B cell (primary cell): ENCODE data around the gene HBQ1. TPM values are rescaled to one million over a fixed set of nuclear protein-coding genes. Genes with fewer than 3 reads are reported as not detected.

Source experiments
- ATAC-seq: fragments of 200-7000 bp; cut with Tn5 transposase; one replicate; pipeline ENCODE4 v1.10.0; 2021; ENCODE audit warnings: low read depth, mild to moderate bottlenecking, moderate number of reproducible peaks, moderate library complexity
- CTCF ChIA-PET: fragments of 350-600 bp; sonication (Branson Sonifier 250); formaldehyde crosslinking; loops from one replicate; lab custom pipeline; 2021; ENCODE audit warnings: antibody characterized with exemption, inconsistent platforms; lab: Charles Lee
- POLR2A ChIA-PET: fragments of 350-600 bp; sonication (Branson Sonifier 250); formaldehyde crosslinking; loops from one replicate; lab custom pipeline; 2021; ENCODE audit warnings: antibody characterized with exemption; lab: Charles Lee
- DNase-seq: peaks from one replicate; pipeline ENCODE4 v3.0.0; 2013
- H2AFZ ChIP-seq: 2 replicates; pipeline ENCODE4 v1.6.1; 2012; ENCODE audit warnings: mild to moderate bottlenecking, low read depth, low read length; ENCODE audit not compliant: insufficient read depth, poor library complexity, severe bottlenecking
- H3K27ac ChIP-seq, 2 donors: 1 replicate in 1 of 2; 2 replicates in 1 of 2; pipeline ENCODE4 v1.5.1; 2012 to 2013; ENCODE audit warnings: low read length in 2 of 2, mild to moderate bottlenecking in 2 of 2, moderate library complexity in 1 of 2
- H3K27me3 ChIP-seq, 4 experiments: fragments of 200-600 bp in 1 of 4; sonication (generic) in 1 of 4; replicated peaks in 1 of 4; 1 replicate in 2 of 4; 2 replicates in 2 of 4; pipeline versions ENCODE4 v1.6.1 to v1.7.0; 2013 to 2016; ENCODE audit warnings: low read length in 3 of 4, mild to moderate bottlenecking in 2 of 4, mixed read lengths in 1 of 4, moderate library complexity in 1 of 4; ENCODE audit not compliant: insufficient read depth in 4 of 4, control insufficient read depth in 3 of 4; ENCODE audit errors: control extremely low read depth in 1 of 4
- H3K36me3 ChIP-seq, 2 experiments: replicated peaks in 1 of 2; 1 replicate in 1 of 2; 2 replicates in 1 of 2; pipeline versions ENCODE4 v1.6.1 to v1.7.1; 2013; ENCODE audit warnings: low read length in 1 of 2; ENCODE audit not compliant: insufficient read depth in 2 of 2, control insufficient read depth in 1 of 2; ENCODE audit errors: control extremely low read depth in 1 of 2, extremely low read depth in 1 of 2
- H3K4me1 ChIP-seq, 2 donors: fragments of 200-600 bp in 1 of 2; sonication (generic) in 1 of 2; 1 replicate in 1 of 2; 2 replicates in 1 of 2; pipeline versions ENCODE4 v1.5.1 to v1.6.1; 2013 to 2017; ENCODE audit warnings: low read length in 2 of 2; ENCODE audit not compliant: control insufficient read depth in 2 of 2, insufficient read depth in 2 of 2
- H3K4me2 ChIP-seq: replicated peaks from 2 replicates; pipeline ENCODE3; 2012; ENCODE audit warnings: mild to moderate bottlenecking, low read depth, low read length; ENCODE audit not compliant: poor library complexity, severe bottlenecking
- H3K4me3 ChIP-seq, 5 experiments: fragments of 200-600 bp in 1 of 5; sonication (generic) in 1 of 5; 1 replicate in 3 of 5; 2 replicates in 2 of 5; pipeline versions ENCODE4 v1.5.1 to v1.7.0; 2011 to 2016; ENCODE audit warnings: low read length in 4 of 5, mild to moderate bottlenecking in 4 of 5, low read depth in 2 of 5, control low read depth in 1 of 5, moderate library complexity in 1 of 5; ENCODE audit not compliant: insufficient read depth in 1 of 5; ENCODE audit errors: control extremely low read depth in 1 of 5, extremely low read depth in 1 of 5
- H3K79me2 ChIP-seq: fragments of 200-600 bp; sonication (generic); one replicate; pipeline ENCODE4 v1.6.0; 2016; ENCODE audit warnings: low read length; ENCODE audit not compliant: control insufficient read depth, insufficient read depth
- H3K9ac ChIP-seq: fragments of 200-600 bp; sonication (generic); 2 replicates; pipeline ENCODE4 v1.6.1; 2017; ENCODE audit warnings: mild to moderate bottlenecking, low read length, moderate library complexity
- H3K9me3 ChIP-seq, 3 donors: one replicate each; pipeline versions ENCODE4 v1.6.1 to v1.7.1; 2013; ENCODE audit warnings: low read length in 2 of 3; ENCODE audit not compliant: control insufficient read depth in 2 of 3, insufficient read depth in 1 of 3; ENCODE audit errors: control extremely low read depth in 1 of 3
- H4K20me1 ChIP-seq: 2 replicates; pipeline ENCODE4 v1.6.0; 2012; ENCODE audit warnings: mild to moderate bottlenecking, low read length; ENCODE audit not compliant: insufficient read depth, control insufficient read depth, poor library complexity, severe bottlenecking
- H3K27ac Mint-ChIP-seq: one replicate; pipeline ENCODE4 v1.8.0; 2021; ENCODE audit warnings: mixed read lengths
- H3K27me3 Mint-ChIP-seq: one replicate; pipeline ENCODE4 v1.8.0; 2021; ENCODE audit warnings: mixed read lengths
- H3K4me1 Mint-ChIP-seq: one replicate; pipeline ENCODE4 v1.8.0; 2021; ENCODE audit warnings: mixed read lengths
- H3K4me3 Mint-ChIP-seq: one replicate; pipeline ENCODE4 v1.8.0; 2021; ENCODE audit warnings: mixed read lengths
- H3K9me3 Mint-ChIP-seq: one replicate; pipeline ENCODE4 v1.8.0; 2022; ENCODE audit warnings: mixed read lengths; ENCODE audit not compliant: insufficient read depth
- EZH2 ChIP-seq: IDR thresholded peaks from 2 replicates; pipeline ENCODE4 v1.6.1; 2012; ENCODE audit warnings: borderline replicate concordance, low read depth, mild to moderate bottlenecking, moderate library complexity, low read length; ENCODE audit not compliant: insufficient read depth, poor library complexity, severe bottlenecking
- WGBS: methylation state at CpG from one replicate; pipeline ENCODE4 v1.1.5; 2013; ENCODE audit warnings: missing lambda C conversion rate; ENCODE audit not compliant: insufficient coverage; 5-methylcytosine and 5-hydroxymethylcytosine counted together
- intact Hi-C: fragments of 100-400 bp; cut with micrococcal nuclease; formaldehyde crosslinking; loops from one replicate; pipeline ENCODE4 v1.10.0; 2022
- polyA plus RNA-seq: library from polyadenylated mRNA; depleted of rRNA; stranded (reverse); fragments of >200 nt; gene quantifications from 2 replicates; pipeline ENCODE4 v1.2.3, GENCODE V29; 2012
- total RNA-seq, 2 donors: library from RNA; stranded (reverse); fragments of 120-200 nt in 1 of 2; gene quantifications; 1 replicate in 1 of 2; 2 replicates in 1 of 2; pipeline versions ENCODE4 v1.2.3 to v1.2.4, GENCODE V29; 2013 to 2022
- TF ChIP-seq, protein P1 (sequence below): fragments of 200-600 bp; IDR thresholded peaks from one replicate; pipeline ENCODE4 v1.8.0; 2022; ENCODE audit warnings: antibody characterized with exemption, mild to moderate bottlenecking

Gene HBQ1
- total and polyA plus RNA-seq, 2 donors (not counting 1 experiment from before 2014, with no cell fraction given), result not detected

DNA sequence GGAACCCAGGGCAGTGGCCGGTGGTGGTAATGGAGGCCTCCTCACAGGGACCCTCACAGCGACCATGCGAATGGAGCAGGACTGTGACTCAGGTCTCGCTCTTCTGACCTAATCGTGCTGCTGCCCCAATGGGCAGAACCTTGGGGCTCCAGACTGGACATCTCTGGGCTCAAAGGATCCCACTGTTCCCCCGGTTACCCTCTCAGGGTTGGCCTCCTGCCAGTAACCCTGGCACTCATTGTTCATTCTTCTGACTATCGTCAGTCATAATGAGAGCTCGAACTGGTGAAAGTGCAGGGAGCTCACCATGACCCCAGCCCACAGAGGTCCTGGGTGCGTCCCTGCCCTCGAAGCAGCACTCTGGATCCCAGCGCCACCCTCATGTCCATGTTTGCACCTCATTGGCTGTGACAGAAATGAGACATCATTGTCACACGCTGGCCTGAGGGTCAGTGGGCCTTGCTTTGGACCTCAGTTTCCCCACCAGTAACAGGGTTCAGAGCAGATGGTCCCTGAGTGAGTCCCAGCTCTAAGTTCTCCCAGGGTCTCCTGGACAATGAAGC, 37.8 kb upstream of the HBQ1 start:
- Mint-ChIP-seq H3K27ac (no peak overlapping the region), H3K4me1 (peaks cover 6% of the 10 kb centered on the region), H3K9me3 (no peaks in the 10 kb centered on the region), H3K4me3 (no peak overlapping the region), H3K27me3 (peaks cover 22% of the 10 kb centered on the region)
- ATAC-seq (no peak), DNase-seq (no peak)
- peaks cover 0 to 7% (median 0%) of the 10 kb centered on the region in 3 donors for H3K9me3 ChIP-seq
- ChIA-PET POLR2A (no interaction called here), CTCF (no interaction called here)
- no peak overlapping the region for H3K9ac ChIP-seq
- no peak overlapping the region for H3K4me3 ChIP-seq
- TF ChIP-seq EZH2, result no peak
- TF ChIP-seq, protein P1, sequence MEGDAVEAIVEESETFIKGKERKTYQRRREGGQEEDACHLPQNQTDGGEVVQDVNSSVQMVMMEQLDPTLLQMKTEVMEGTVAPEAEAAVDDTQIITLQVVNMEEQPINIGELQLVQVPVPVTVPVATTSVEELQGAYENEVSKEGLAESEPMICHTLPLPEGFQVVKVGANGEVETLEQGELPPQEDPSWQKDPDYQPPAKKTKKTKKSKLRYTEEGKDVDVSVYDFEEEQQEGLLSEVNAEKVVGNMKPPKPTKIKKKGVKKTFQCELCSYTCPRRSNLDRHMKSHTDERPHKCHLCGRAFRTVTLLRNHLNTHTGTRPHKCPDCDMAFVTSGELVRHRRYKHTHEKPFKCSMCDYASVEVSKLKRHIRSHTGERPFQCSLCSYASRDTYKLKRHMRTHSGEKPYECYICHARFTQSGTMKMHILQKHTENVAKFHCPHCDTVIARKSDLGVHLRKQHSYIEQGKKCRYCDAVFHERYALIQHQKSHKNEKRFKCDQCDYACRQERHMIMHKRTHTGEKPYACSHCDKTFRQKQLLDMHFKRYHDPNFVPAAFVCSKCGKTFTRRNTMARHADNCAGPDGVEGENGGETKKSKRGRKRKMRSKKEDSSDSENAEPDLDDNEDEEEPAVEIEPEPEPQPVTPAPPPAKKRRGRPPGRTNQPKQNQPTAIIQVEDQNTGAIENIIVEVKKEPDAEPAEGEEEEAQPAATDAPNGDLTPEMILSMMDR, result no peak
- H3K4me1 ChIP-seq, result peaks cover 0 to 5% of the 10 kb centered on the region in 2 donors
- intact Hi-C loops, result no loop called here
- no peak overlapping the region for H3K27ac ChIP-seq
- 90% methylated on average over 12 of the region's 12 CpGs for WGBS
- H3K27me3 ChIP-seq, result peaks cover 0 to 7% (median 0%) of the 10 kb centered on the region in 4 experiments
- no peak overlapping the region for H2AFZ ChIP-seq
- H3K36me3 ChIP-seq, result no peaks in the 10 kb centered on the region
- H4K20me1 ChIP-seq, result no peaks in the 10 kb centered on the region
- H3K79me2 ChIP-seq, result peaks cover 7% of the 10 kb centered on the region
- no peak overlapping the region for H3K4me2 ChIP-seq

- CTCF ChIA-PET, result no interaction called here
- H3K27ac Mint-ChIP-seq, result no peak overlapping the region
- peaks cover 4% of the 10 kb centered on the region for H3K4me1 Mint-ChIP-seq
- WGBS, result 92% methylated on average over 6 of the region's 6 CpGs
- H3K27me3 Mint-ChIP-seq, result peaks cover 22% of the 10 kb centered on the region
- Histone ChIP-seq H3K9ac (no peak overlapping the region), H3K27ac (no peak overlapping the region), H3K4me2 (no peak overlapping the region), H3K36me3 (no peaks in the 10 kb centered on the region), H3K79me2 (peaks cover 2% of the 10 kb centered on the region), H3K27me3 (peaks cover 0 to 7% (median 0%) of the 10 kb centered on the region in 4 experiments), H3K4me1 (no peaks in the 10 kb centered on the region), H4K20me1 (no peaks in the 10 kb centered on the region), H3K4me3 (no peak overlapping the region), H3K9me3 (peaks cover 0 to 7% (median 0%) of the 10 kb centered on the region in 3 donors), H2AFZ (no peak overlapping the region)
- no peak for DNase-seq
- POLR2A ChIA-PET, result no interaction called here
- ATAC-seq, result no peak
- no peaks in the 10 kb centered on the region for H3K9me3 Mint-ChIP-seq
- intact Hi-C loops, result no loop called here
- no peak for TF ChIP-seq EZH2
- TF ChIP-seq, protein P1, result no peak
- H3K4me3 Mint-ChIP-seq, result no peak overlapping the region
Measured at GRCh38 chr16:143047-143446, 37.2 kb upstream of the HBQ1 start.
